Stimulated activated memory B cell treated with anti-CD40 and anti-IgM and Interleukin-4, amounts not matched to agents 10 μg/mL and 1 μg/mL and 100 μg/mL, for 72 hours (primary cell): Measurements from ENCODE around the gene ZNF30.
"Not testable (repeated sequence)": the region's sequence is repeated elsewhere in the genome, so short reads cannot be mapped to it uniquely, and the experiment has no call there.

Experiments
- ATAC-seq: fragments of 150-1000 bp; cut with Tn5 transposase; 2 replicates; pipeline ENCODE4 v1.10.0; 2021
- H3K27ac Mint-ChIP-seq: one replicate; pipeline ENCODE4 v1.8.0; 2022; ENCODE audit warnings: mild to moderate bottlenecking, mixed read lengths
- H3K27me3 Mint-ChIP-seq: one replicate; pipeline ENCODE4 v1.8.0; 2022; ENCODE audit warnings: mixed read lengths
- H3K36me3 Mint-ChIP-seq: one replicate; pipeline ENCODE4 v1.8.0; 2022; ENCODE audit warnings: mixed read lengths
- H3K4me1 Mint-ChIP-seq: one replicate; pipeline ENCODE4 v1.8.0; 2022; ENCODE audit warnings: mixed read lengths
- H3K4me3 Mint-ChIP-seq: one replicate; pipeline ENCODE4 v1.8.0; 2022; ENCODE audit warnings: mild to moderate bottlenecking, moderate library complexity, mixed read lengths
- H3K9me3 Mint-ChIP-seq: one replicate; pipeline ENCODE4 v1.8.0; 2022; ENCODE audit warnings: mixed read lengths

The ZNF30 gene

GRCh38 chr19:34926685-34927375 lies at the start of gene ZNF30:
Gene ZNF30 (plus strand): TSS chr19:34926903. CDS start chr19:34929948, 3,045 bp downstream.
- Mint-ChIP-seq H3K36me3 (peaks cover 11% of the 10 kb centered on the region), H3K27ac (peak within 1 kb of the TSS; percentile 93), H3K4me1 (peaks cover 13% of the 10 kb centered on the region), H3K27me3 (no peaks in the 10 kb centered on the region), H3K4me3 (peak within 1 kb of the TSS; percentile 99), H3K9me3 (no peaks in the 10 kb centered on the region)
- ATAC-seq, result peak; percentile 99

- Mint-ChIP-seq H3K4me3 (no peak overlapping the region), H3K9me3 (peaks cover 6% of the 10 kb centered on the region), H3K27me3 (peaks cover 42% of the 10 kb centered on the region), H3K27ac (no peak overlapping the region), H3K4me1 (no peaks in the 10 kb centered on the region), H3K36me3 (peaks cover under 1% of the 10 kb centered on the region)
- no peak for ATAC-seq
Observed at GRCh38 chr19:34879563-34879962, 47.1 kb upstream of the ZNF30 start.

- Mint-ChIP-seq H3K36me3 (peaks cover 6% of the 10 kb centered on the region), H3K4me3 (no peak overlapping the region), H3K27ac (no peak overlapping the region), H3K4me1 (no peaks in the 10 kb centered on the region), H3K27me3 (peaks cover 46% of the 10 kb centered on the region), H3K9me3 (peaks cover 11% of the 10 kb centered on the region)
- ATAC-seq, result no peak
Observed at GRCh38 chr19:34880034-34880433, 46.7 kb upstream of the ZNF30 start.

- H3K36me3 Mint-ChIP-seq, result peaks cover 9% of the 10 kb centered on the region
- H3K4me3 Mint-ChIP-seq, result no peak overlapping the region
- H3K27me3 Mint-ChIP-seq, result peaks cover 47% of the 10 kb centered on the region
- no peak overlapping the region for H3K27ac Mint-ChIP-seq
- H3K4me1 Mint-ChIP-seq, result no peaks in the 10 kb centered on the region
- peaks cover 14% of the 10 kb centered on the region for H3K9me3 Mint-ChIP-seq
- no peak for ATAC-seq
Observed at GRCh38 chr19:34881982-34882381, 44.7 kb upstream of the ZNF30 start.

GRCh38 chr19:34888091-34888490 lies 38.6 kb upstream of the ZNF30 start:
- H3K27ac Mint-ChIP-seq, result no peak overlapping the region
- peaks cover 11% of the 10 kb centered on the region for H3K9me3 Mint-ChIP-seq
- H3K4me1 Mint-ChIP-seq, result no peaks in the 10 kb centered on the region
- no peak for ATAC-seq
- H3K27me3 Mint-ChIP-seq, result peaks cover 58% of the 10 kb centered on the region
- H3K36me3 Mint-ChIP-seq, result peaks cover 9% of the 10 kb centered on the region
- H3K4me3 Mint-ChIP-seq, result no peak overlapping the region

GRCh38 chr19:34900245-34900644 lies 26.5 kb upstream of the ZNF30 start:
- ATAC-seq, result no peak
- Mint-ChIP-seq H3K4me3 (no peak overlapping the region), H3K27ac (no peak overlapping the region)

GRCh38 chr19:34904664-34905527 lies 21.8 kb upstream of the ZNF30 start:
- peaks cover 46% of the 10 kb centered on the region for H3K27me3 Mint-ChIP-seq
- H3K9me3 Mint-ChIP-seq, result no peaks in the 10 kb centered on the region
- H3K36me3 Mint-ChIP-seq, result no peaks in the 10 kb centered on the region
- peaks cover 10% of the 10 kb centered on the region for H3K4me1 Mint-ChIP-seq
- ATAC-seq, result no peak
- no peak overlapping the region for H3K4me3 Mint-ChIP-seq
- no peak overlapping the region for H3K27ac Mint-ChIP-seq

More at GRCh38 chr19:34900245-34900644, 26.5 kb upstream of the ZNF30 start:
- no peaks in the 10 kb centered on the region for H3K36me3 Mint-ChIP-seq
- H3K9me3 Mint-ChIP-seq, result no peaks in the 10 kb centered on the region
- peaks cover 6% of the 10 kb centered on the region for H3K4me1 Mint-ChIP-seq
- H3K27me3 Mint-ChIP-seq, result peaks cover 16% of the 10 kb centered on the region

GRCh38 chr19:34910770-34911169 lies 15.9 kb upstream of the ZNF30 start:
- H3K9me3 Mint-ChIP-seq, result peaks cover 4% of the 10 kb centered on the region
- ATAC-seq, result no peak
- H3K4me3 Mint-ChIP-seq, result no peak overlapping the region
- no peaks in the 10 kb centered on the region for H3K4me1 Mint-ChIP-seq
- no peak overlapping the region for H3K27ac Mint-ChIP-seq
- peaks cover 44% of the 10 kb centered on the region for H3K27me3 Mint-ChIP-seq
- no peaks in the 10 kb centered on the region for H3K36me3 Mint-ChIP-seq

- H3K27ac Mint-ChIP-seq, H3K4me3 Mint-ChIP-seq, H3K4me1 Mint-ChIP-seq, H3K36me3 Mint-ChIP-seq, H3K27me3 Mint-ChIP-seq, ATAC-seq: not testable (repeated sequence)
- H3K9me3 Mint-ChIP-seq, result peaks cover 22% of the 10 kb centered on the region
Observed at GRCh38 chr19:34917144-34917543, 9.6 kb upstream of the ZNF30 start.

- Mint-ChIP-seq H3K4me1 (no peaks in the 10 kb centered on the region), H3K36me3 (no peaks in the 10 kb centered on the region), H3K27ac (no peak overlapping the region), H3K27me3 (no peaks in the 10 kb centered on the region), H3K4me3 (no peak overlapping the region), H3K9me3 (peaks cover 22% of the 10 kb centered on the region)
- ATAC-seq, result no peak
Observed at GRCh38 chr19:34918190-34918589, 8.5 kb upstream of the ZNF30 start.

GRCh38 chr19:34920090-34920786 lies 6.5 kb upstream of the ZNF30 start:
- H3K27ac Mint-ChIP-seq, ATAC-seq, H3K4me1 Mint-ChIP-seq, H3K27me3 Mint-ChIP-seq, H3K4me3 Mint-ChIP-seq, H3K36me3 Mint-ChIP-seq: not testable (repeated sequence)
- H3K9me3 Mint-ChIP-seq, result peaks cover 18% of the 10 kb centered on the region

- H3K27me3 Mint-ChIP-seq, result no peaks in the 10 kb centered on the region
- H3K9me3 Mint-ChIP-seq, result no peaks in the 10 kb centered on the region
- H3K4me1 Mint-ChIP-seq, result peaks cover 13% of the 10 kb centered on the region
- H3K27ac Mint-ChIP-seq, result no peak overlapping the region
- no peak for ATAC-seq
- no peak overlapping the region for H3K4me3 Mint-ChIP-seq
- H3K36me3 Mint-ChIP-seq, result peaks cover 6% of the 10 kb centered on the region
Observed at GRCh38 chr19:34925278-34925855, 1.3 kb upstream of the ZNF30 start.

- no peak for ATAC-seq
- no peak overlapping the region for H3K4me3 Mint-ChIP-seq
- no peaks in the 10 kb centered on the region for H3K9me3 Mint-ChIP-seq
- H3K4me1 Mint-ChIP-seq, result peaks cover 13% of the 10 kb centered on the region
- no peaks in the 10 kb centered on the region for H3K27me3 Mint-ChIP-seq
- H3K27ac Mint-ChIP-seq, result peak overlapping the region; percentile 93
- peaks cover 7% of the 10 kb centered on the region for H3K36me3 Mint-ChIP-seq
Observed at GRCh38 chr19:34926361-34926684, 380 bp upstream of the ZNF30 start.

GRCh38 chr19:34932494-34932893 lies 5.8 kb downstream of the ZNF30 start:
- Mint-ChIP-seq H3K4me1 (peaks cover 3% of the 10 kb centered on the region), H3K27me3 (no peaks in the 10 kb centered on the region), H3K9me3 (peaks cover 3% of the 10 kb centered on the region), H3K4me3 (no peak overlapping the region), H3K27ac (no peak overlapping the region), H3K36me3 (peaks cover 49% of the 10 kb centered on the region)
- no peak for ATAC-seq

- Mint-ChIP-seq H3K9me3 (peaks cover 3% of the 10 kb centered on the region), H3K27me3 (no peaks in the 10 kb centered on the region), H3K36me3 (peaks cover 59% of the 10 kb centered on the region), H3K4me1 (no peaks in the 10 kb centered on the region), H3K4me3 (no peak overlapping the region), H3K27ac (no peak overlapping the region)
- no peak for ATAC-seq
Observed at GRCh38 chr19:34936184-34936583, 9.5 kb downstream of the ZNF30 start.
